ENCODE measurements around the gene SKOR1. TPM values are rescaled to one million over a fixed set of nuclear protein-coding genes. Genes with fewer than 3 reads are reported as not detected.
A peak's percentile ranks its signal among the peaks of the same experiment; 100 is the strongest.

SKOR1 gene
- total and polyA plus RNA-seq, 2 of the 4 experiments (the other 2 are of a cell fraction) = 0.03 TPM; not detected in 1

- WGBS, 2 experiments (ENCODE audit: extremely low coverage in 2 of 2, insufficient read length in 1 of 2) = 22% methylated on average over 7 of the region's 25 CpGs; no CpG with 5 or more reads in 1 of the 2 experiments
- H4K8ac ChIP-seq (ENCODE audit: low read depth in 2 of 2, low read length in 2 of 2) = peak overlapping the region in 1 of 2 experiments; percentile 60; a peak in 1 of 4 replicates
- H3K4me1 ChIP-seq (ENCODE audit: control insufficient read depth, insufficient read depth, low read length) = peaks cover 11% of the 10 kb centered on the region; the same call in 1 of the 2 replicates
- no peak overlapping the region for H2BK5ac ChIP-seq (ENCODE audit: low read depth, low read length, poor library complexity, severe bottlenecking)
- H2AK9ac ChIP-seq (replicated peaks; ENCODE audit: low read depth, low read length, poor library complexity) = no peak overlapping the region
- H3K23ac ChIP-seq (ENCODE audit: low read depth, low read length) = peak overlapping the region; percentile 8
- H3K79me1 ChIP-seq (ENCODE audit: low read depth in 1 of 2, low read length in 2 of 2) = no peaks in the 10 kb centered on the region
- no peak overlapping the region; the same call in 1 of the 2 replicates for H3K14ac ChIP-seq (replicated peaks; ENCODE audit: low read depth, low read length)
- BruUV-seq (replicated peaks) = no TSS peak
- no peak overlapping the region for H2BK20ac ChIP-seq (ENCODE audit: low read depth, low read length)
- intact Hi-C loops (cut with micrococcal nuclease) = loop anchor here (5.0 to 10.0 kb wide), 3 partner anchors 534 to 774 kb away; partner anchors contain the start of gene SMAD3
- no peak overlapping the region for H3K9ac ChIP-seq (ENCODE audit: low read depth, low read length)
- H3K27ac ChIP-seq (ENCODE audit: insufficient read depth, low read length) = no peak overlapping the region
- ChIA-PET POLR2A (ENCODE audit: unreplicated experiment) (no interaction called here), CTCF (no interaction called here)
- TF ChIP-seq MAFK (IDR thresholded peaks at IDR 0.05; ENCODE audit: low read depth, low read length) = no peak
- TF ChIP-seq SMC3 (IDR thresholded peaks at IDR 0.05; ENCODE audit: low read depth, low read length) = no peak
- TF ChIP-seq, protein P1, sequence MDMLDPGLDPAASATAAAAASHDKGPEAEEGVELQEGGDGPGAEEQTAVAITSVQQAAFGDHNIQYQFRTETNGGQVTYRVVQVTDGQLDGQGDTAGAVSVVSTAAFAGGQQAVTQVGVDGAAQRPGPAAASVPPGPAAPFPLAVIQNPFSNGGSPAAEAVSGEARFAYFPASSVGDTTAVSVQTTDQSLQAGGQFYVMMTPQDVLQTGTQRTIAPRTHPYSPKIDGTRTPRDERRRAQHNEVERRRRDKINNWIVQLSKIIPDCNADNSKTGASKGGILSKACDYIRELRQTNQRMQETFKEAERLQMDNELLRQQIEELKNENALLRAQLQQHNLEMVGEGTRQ (IDR thresholded peaks at IDR 0.05; ENCODE audit: low read depth, low read length) = 0 out of 2 replicates have a peak, but pooled peaks have one; percentile 4
- TF ChIP-seq CEBPB (IDR thresholded peaks at IDR 0.05; ENCODE audit: low read depth, low read length) = no peak
- no peak overlapping the region for H3K4ac ChIP-seq (ENCODE audit: low read depth, low read length)
- ATAC-seq (ENCODE audit: low read depth) (no peak), DNase-seq (no peak)
- no peak overlapping the region for H2BK15ac ChIP-seq (ENCODE audit: low read depth, low read length)
- H3K4me2 ChIP-seq (ENCODE audit: low read depth, low read length) = peak overlapping the region; percentile 55
- H3K9me1 ChIP-seq (ENCODE audit: insufficient read depth, low read length) = 0 out of 2 replicates have a peak, but pooled peaks cover 6% of the 10 kb centered on the region
- H4K5ac ChIP-seq (ENCODE audit: low read depth, low read length) = no peak overlapping the region
- no peak overlapping the region for H2BK120ac ChIP-seq (ENCODE audit: low read depth, low read length)
- peak overlapping the region; percentile 1; the same call in 1 of the 2 replicates for H3K4me3 ChIP-seq (ENCODE audit: insufficient read depth, low read depth, low read length)
- H2AFZ ChIP-seq (replicated peaks; ENCODE audit: low read length, poor library complexity) = peak overlapping the region; percentile 68
- in situ Hi-C loops (cut with MboI; ENCODE audit: low sequenced_read_pairs) = loop anchor here (5.0 kb wide), 2 partner anchors 382 to 897 kb away; no protein-coding TSS in a partner anchor
- H3K36me3 ChIP-seq (ENCODE audit: control insufficient read depth, insufficient read depth, low read length) = no peaks in the 10 kb centered on the region
- peaks cover 35% of the 10 kb centered on the region for H3K27me3 ChIP-seq (ENCODE audit: control insufficient read depth, insufficient read depth, low read length)
- H3K9me3 ChIP-seq (ENCODE audit: control insufficient read depth, insufficient read depth, low read length) = no peaks in the 10 kb centered on the region
- H3K18ac ChIP-seq (ENCODE audit: low read depth, low read length) = no peak overlapping the region
- no peak overlapping the region for H3K56ac ChIP-seq (ENCODE audit: extremely low read depth, insufficient read depth, low read length)
- no peaks in the 10 kb centered on the region for H4K20me1 ChIP-seq (ENCODE audit: insufficient read depth, low read length)
- dilution Hi-C loops (cut with HindIII; ENCODE audit: low sequenced_read_pairs, unreplicated experiment) = no loop called here
- H4K91ac ChIP-seq (ENCODE audit: insufficient read depth, low read depth, low read length) = no peak overlapping the region
- no peak overlapping the region for H2AK5ac ChIP-seq (ENCODE audit: low read depth, low read length)
Observed at GRCh38 chr15:67838789-67839332, 13.6 kb downstream of the SKOR1 start.
